ENCODE results near the gene SLC13A1.

SLC13A1 gene

GRCh38 chr7:123126171-123126570, 73.6 kb downstream of the SLC13A1 start:
- no peak for DNase-seq (ENCODE audit: extremely low read depth, low read depth)
- no peak for TF ChIP-seq CTCF (IDR thresholded peaks at IDR 0.05; ENCODE audit: low read depth, low read length)

GRCh38 chr7:123125231-123125630, 74.5 kb downstream of the SLC13A1 start:
- DNase-seq (ENCODE audit: extremely low read depth, low read depth), result no peak
- no peak for TF ChIP-seq CTCF (IDR thresholded peaks at IDR 0.05; ENCODE audit: low read depth, low read length)

- no peak for TF ChIP-seq CTCF (IDR thresholded peaks at IDR 0.05; ENCODE audit: low read depth, low read length)
- no peak for DNase-seq (ENCODE audit: extremely low read depth, low read depth)
Observed at GRCh38 chr7:123122916-123123315, 76.9 kb downstream of the SLC13A1 start.

GRCh38 chr7:123120286-123120685, 79.5 kb downstream of the SLC13A1 start:
- TF ChIP-seq CTCF (IDR thresholded peaks at IDR 0.05; ENCODE audit: low read depth, low read length), result no peak
- DNase-seq (ENCODE audit: extremely low read depth, low read depth), result no peak

- TF ChIP-seq CTCF (IDR thresholded peaks at IDR 0.05; ENCODE audit: low read depth, low read length), result no peak
- no peak for DNase-seq (ENCODE audit: extremely low read depth, low read depth)
Observed at GRCh38 chr7:123115331-123115730, 84.4 kb downstream of the SLC13A1 start.

GRCh38 chr7:123114288-123114687, 85.5 kb downstream of the SLC13A1 start:
- no peak for DNase-seq (ENCODE audit: extremely low read depth, low read depth)

GRCh38 chr7:123112833-123113232, 86.9 kb downstream of the SLC13A1 start:
- TF ChIP-seq CTCF (IDR thresholded peaks at IDR 0.05; ENCODE audit: low read depth, low read length), result no peak

More at GRCh38 chr7:123114288-123114687, 85.5 kb downstream of the SLC13A1 start:
- no peak for TF ChIP-seq CTCF (IDR thresholded peaks at IDR 0.05; ENCODE audit: low read depth, low read length)

More at GRCh38 chr7:123112833-123113232, 86.9 kb downstream of the SLC13A1 start:
- DNase-seq (ENCODE audit: extremely low read depth, low read depth), result no peak
